Astrocyte (in vitro differentiated cells and primary cell): ENCODE data around the gene BBX.

Experiments used
- EZH2 ChIP-seq: IDR thresholded peaks from 2 replicates; pipeline ENCODE4 v1.6.1; 2012; ENCODE audit warnings: mild to moderate bottlenecking, low read length, inconsistent platforms; ENCODE audit not compliant: insufficient read depth
- TF ChIP-seq, protein P1 (sequence below): IDR thresholded peaks from 2 replicates; pipeline ENCODE4 v1.5.1; 2011; ENCODE audit warnings: low read depth, mild to moderate bottlenecking, inconsistent platforms, low read length, moderate library complexity; ENCODE audit not compliant: insufficient read depth

DNA sequence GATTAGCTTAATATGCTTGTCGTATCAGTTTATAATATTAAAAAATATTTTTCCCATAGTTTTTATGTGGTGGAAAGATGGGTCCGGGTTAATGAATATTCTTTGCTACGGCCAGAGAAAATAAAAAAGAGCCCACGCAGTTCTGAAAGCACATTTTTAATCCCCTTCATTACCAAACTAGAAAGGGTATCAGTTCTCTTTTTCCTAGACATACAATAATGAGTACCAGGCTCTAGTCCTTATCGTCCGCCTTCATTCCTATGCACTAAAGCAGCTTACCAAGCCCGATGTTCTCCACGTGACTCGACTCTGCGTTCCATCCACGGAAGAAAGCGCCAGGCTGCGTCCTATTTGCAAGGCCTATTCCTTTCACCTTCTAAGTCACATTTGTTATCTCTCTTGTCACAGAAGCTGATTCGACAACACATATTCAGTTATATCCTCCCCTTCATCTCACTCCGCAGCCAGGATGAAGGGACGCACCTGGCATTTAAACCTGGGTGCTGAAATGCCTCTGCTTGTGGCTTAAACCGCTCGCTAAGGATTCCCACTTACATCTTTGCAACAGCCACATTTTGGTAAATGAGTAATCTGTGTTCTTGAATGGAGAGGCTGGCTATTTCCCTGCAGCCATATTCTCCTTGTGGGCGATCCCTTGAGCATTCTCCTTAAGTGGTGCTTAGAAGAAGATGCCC is 311.1 kb downstream of the BBX start:
- TF ChIP-seq, protein P1, sequence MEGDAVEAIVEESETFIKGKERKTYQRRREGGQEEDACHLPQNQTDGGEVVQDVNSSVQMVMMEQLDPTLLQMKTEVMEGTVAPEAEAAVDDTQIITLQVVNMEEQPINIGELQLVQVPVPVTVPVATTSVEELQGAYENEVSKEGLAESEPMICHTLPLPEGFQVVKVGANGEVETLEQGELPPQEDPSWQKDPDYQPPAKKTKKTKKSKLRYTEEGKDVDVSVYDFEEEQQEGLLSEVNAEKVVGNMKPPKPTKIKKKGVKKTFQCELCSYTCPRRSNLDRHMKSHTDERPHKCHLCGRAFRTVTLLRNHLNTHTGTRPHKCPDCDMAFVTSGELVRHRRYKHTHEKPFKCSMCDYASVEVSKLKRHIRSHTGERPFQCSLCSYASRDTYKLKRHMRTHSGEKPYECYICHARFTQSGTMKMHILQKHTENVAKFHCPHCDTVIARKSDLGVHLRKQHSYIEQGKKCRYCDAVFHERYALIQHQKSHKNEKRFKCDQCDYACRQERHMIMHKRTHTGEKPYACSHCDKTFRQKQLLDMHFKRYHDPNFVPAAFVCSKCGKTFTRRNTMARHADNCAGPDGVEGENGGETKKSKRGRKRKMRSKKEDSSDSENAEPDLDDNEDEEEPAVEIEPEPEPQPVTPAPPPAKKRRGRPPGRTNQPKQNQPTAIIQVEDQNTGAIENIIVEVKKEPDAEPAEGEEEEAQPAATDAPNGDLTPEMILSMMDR, result no peak
- no peak for TF ChIP-seq EZH2
